ENCODE data around the gene ANKAR. TPM values are rescaled to one million over a fixed set of nuclear protein-coding genes. Genes with fewer than 3 reads are reported as not detected.

The ANKAR gene
- total RNA-seq, 4 donors from 2014 or later, result 2.6 to 47.0 (median 18.5) TPM

DNA sequence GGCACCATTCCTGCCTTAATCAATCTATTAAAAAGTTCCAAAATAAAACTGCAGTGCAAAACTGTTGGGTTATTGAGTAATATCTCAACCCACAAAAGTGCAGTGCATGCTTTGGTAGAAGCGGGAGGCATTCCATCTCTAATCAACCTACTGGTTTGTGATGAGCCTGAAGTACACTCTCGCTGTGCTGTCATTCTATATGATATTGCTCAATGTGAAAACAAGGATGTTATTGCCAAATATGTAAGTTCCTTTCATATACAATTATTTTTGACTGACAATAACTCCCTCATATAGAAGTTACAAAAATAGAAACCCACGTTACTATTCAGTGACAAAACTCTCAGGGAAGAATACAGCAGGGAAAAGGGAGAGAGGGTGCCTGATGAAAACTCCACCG lies 45.1 kb downstream of the ANKAR start:
- no peaks in the 10 kb centered on the region for H3K27me3 ChIP-seq
- H3K9me3 ChIP-seq, result no peaks in the 10 kb centered on the region
- intact Hi-C loops (cut with DNase I; ENCODE audit: low total_unique reads), result no loop called here
- no peak overlapping the region for H3K4me3 ChIP-seq
- H3K36me3 ChIP-seq, result no peaks in the 10 kb centered on the region
- no peak overlapping the region for H3K27ac ChIP-seq
- H3K4me1 ChIP-seq, result no peaks in the 10 kb centered on the region
- no peak for DNase-seq
- no peak for TF ChIP-seq POLR2A (IDR thresholded peaks at IDR 0.05)
- TF ChIP-seq, protein P1, sequence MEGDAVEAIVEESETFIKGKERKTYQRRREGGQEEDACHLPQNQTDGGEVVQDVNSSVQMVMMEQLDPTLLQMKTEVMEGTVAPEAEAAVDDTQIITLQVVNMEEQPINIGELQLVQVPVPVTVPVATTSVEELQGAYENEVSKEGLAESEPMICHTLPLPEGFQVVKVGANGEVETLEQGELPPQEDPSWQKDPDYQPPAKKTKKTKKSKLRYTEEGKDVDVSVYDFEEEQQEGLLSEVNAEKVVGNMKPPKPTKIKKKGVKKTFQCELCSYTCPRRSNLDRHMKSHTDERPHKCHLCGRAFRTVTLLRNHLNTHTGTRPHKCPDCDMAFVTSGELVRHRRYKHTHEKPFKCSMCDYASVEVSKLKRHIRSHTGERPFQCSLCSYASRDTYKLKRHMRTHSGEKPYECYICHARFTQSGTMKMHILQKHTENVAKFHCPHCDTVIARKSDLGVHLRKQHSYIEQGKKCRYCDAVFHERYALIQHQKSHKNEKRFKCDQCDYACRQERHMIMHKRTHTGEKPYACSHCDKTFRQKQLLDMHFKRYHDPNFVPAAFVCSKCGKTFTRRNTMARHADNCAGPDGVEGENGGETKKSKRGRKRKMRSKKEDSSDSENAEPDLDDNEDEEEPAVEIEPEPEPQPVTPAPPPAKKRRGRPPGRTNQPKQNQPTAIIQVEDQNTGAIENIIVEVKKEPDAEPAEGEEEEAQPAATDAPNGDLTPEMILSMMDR (IDR thresholded peaks at IDR 0.05), result no peak

DNA sequence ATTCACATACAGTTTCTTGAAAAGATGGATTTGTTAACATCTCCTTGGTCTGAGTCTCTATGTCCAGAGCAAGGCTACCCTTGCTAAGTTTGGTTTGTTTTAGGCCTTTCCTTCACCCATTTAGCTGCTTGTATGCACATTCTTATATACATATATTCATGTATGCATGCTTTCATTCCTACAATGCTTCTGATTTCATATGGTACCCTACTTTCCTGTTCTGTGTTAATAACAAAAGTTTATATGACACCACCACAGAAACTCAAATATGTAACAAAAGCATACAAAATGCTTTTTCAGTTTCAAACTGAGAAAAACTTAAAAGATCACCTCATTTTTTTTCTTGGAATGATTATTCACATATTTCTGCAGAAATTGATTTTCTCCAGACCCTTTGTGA lies 48.7 kb downstream of the ANKAR start:
- Histone ChIP-seq H3K36me3 (no peaks in the 10 kb centered on the region), H3K4me1 (no peaks in the 10 kb centered on the region), H3K4me3 (no peak overlapping the region), H3K27me3 (no peaks in the 10 kb centered on the region), H3K27ac (no peak overlapping the region), H3K9me3 (no peaks in the 10 kb centered on the region)
- DNase-seq, result no peak
- intact Hi-C loops (cut with DNase I; ENCODE audit: low total_unique reads), result no loop called here
- no peak for TF ChIP-seq POLR2A (IDR thresholded peaks at IDR 0.05)
- TF ChIP-seq, protein P1 (IDR thresholded peaks at IDR 0.05), result no peak

Other genes with a start within 250 kb of the ANKAR start
- 100 to 1,000 TPM in 1 of 4 donors, 10 to 100 TPM in 3; 24.8 to 103 (median 48.8) TPM for gene WDR75, start 233.2 kb upstream of the ANKAR start, total RNA-seq
- gene SLC40A1, start 93.9 kb upstream of the ANKAR start, total RNA-seq, result 100 to 1,000 TPM in 3 of 4 donors, 10 to 100 TPM in 1; 87.1 to 252 (median 176) TPM
- gene ASNSD1, start 13.2 kb upstream of the ANKAR start, total RNA-seq, result 10 to 100 TPM; 46.2 to 94.4 (median 56.6) TPM
- gene OSGEPL1, start 88.1 kb downstream of the ANKAR start, total RNA-seq, result 10 to 100 TPM in 1 of 4 donors, 1 to 10 TPM in 3; 3.6 to 28.2 (median 6.2) TPM
- gene ORMDL1, start 109.7 kb downstream of the ANKAR start, total RNA-seq, result 10 to 100 TPM; 29.7 to 92.8 (median 66.9) TPM
- 100 to 1,000 TPM in 1 of 4 donors, 10 to 100 TPM in 3; 25.0 to 149 (median 58.5) TPM for gene PMS1, start 109.8 kb downstream of the ANKAR start, total RNA-seq